Activated CD4-positive, alpha-beta T cell treated with anti-CD3 and anti-CD28 coated beads, Interleukin-2, Interleukin-4, amounts not matched to agents 100 ng/mL and 50 ng/mL, durations not matched to agents 16 hours and 8 hours (primary cell): ENCODE measurements around the gene RSPO1.
A peak's percentile ranks its signal among the peaks of the same experiment; 100 is the strongest.
"Not testable (repeated sequence)": the region's sequence is repeated elsewhere in the genome, so short reads cannot be mapped to it uniquely, and the experiment has no call there.

Source experiments
- DNase-seq: peaks from one replicate; pipeline ENCODE4 v3.0.0-alpha.2; 2020; ENCODE audit warnings: low spot score

Gene RSPO1

GRCh38 chr1:37616330-37616729 lies 18.4 kb downstream of the RSPO1 start:
- no peak for DNase-seq

- no peak for DNase-seq
Observed at GRCh38 chr1:37614105-37614504, 20.6 kb downstream of the RSPO1 start.

- DNase-seq = no peak
Observed at GRCh38 chr1:37612186-37612585, 22.5 kb downstream of the RSPO1 start.

- no peak for DNase-seq
Observed at GRCh38 chr1:37609994-37610393, 24.7 kb downstream of the RSPO1 start.

GRCh38 chr1:37609002-37609401 lies 25.7 kb downstream of the RSPO1 start:
- no peak for DNase-seq

- no peak for DNase-seq
Observed at GRCh38 chr1:37606481-37607263, 28.0 kb downstream of the RSPO1 start.

- DNase-seq = no peak
Observed at GRCh38 chr1:37605806-37606474, 28.8 kb downstream of the RSPO1 start.

- DNase-seq = no peak
Observed at GRCh38 chr1:37605061-37605650, 29.5 kb downstream of the RSPO1 start.

- peak; percentile 40 for DNase-seq
Observed at GRCh38 chr1:37602750-37603694, 31.7 kb downstream of the RSPO1 start.

- DNase-seq = no peak
Observed at GRCh38 chr1:37601441-37601840, 33.3 kb downstream of the RSPO1 start.

- DNase-seq = no peak
Observed at GRCh38 chr1:37599940-37600339, 34.8 kb downstream of the RSPO1 start.

GRCh38 chr1:37596182-37596667 lies 38.5 kb downstream of the RSPO1 start:
- no peak for DNase-seq

GRCh38 chr1:37595440-37596181 lies 39.1 kb downstream of the RSPO1 start, which contains the start of gene GNL2:
TSS of gene GNL2 (minus strand) at chr1:37595937. CDS start at chr1:37595822, 115 bp downstream.
- peak; percentile 97 for DNase-seq

- DNase-seq = no peak
Observed at GRCh38 chr1:37593726-37594125, 41.0 kb downstream of the RSPO1 start.

GRCh38 chr1:37588939-37589338 lies 45.8 kb downstream of the RSPO1 start:
- DNase-seq = no peak

- DNase-seq = not testable (repeated sequence)
Observed at GRCh38 chr1:37584544-37584943, 50.1 kb downstream of the RSPO1 start.

GRCh38 chr1:37575692-37576091 lies 59.0 kb downstream of the RSPO1 start:
- DNase-seq = peak; percentile 40

- DNase-seq = peak; percentile 82
Observed at GRCh38 chr1:37574834-37575480, 59.7 kb downstream of the RSPO1 start.

- peak; percentile 50 for DNase-seq
Observed at GRCh38 chr1:37570528-37571334, 64.0 kb downstream of the RSPO1 start.

- DNase-seq = no peak
Observed at GRCh38 chr1:37567023-37567422, 67.7 kb downstream of the RSPO1 start.
